ENCODE measurements around the gene EVI2A. TPM values are rescaled to one million over a fixed set of nuclear protein-coding genes. Genes with fewer than 3 reads are reported as not detected.

The EVI2A gene
- 10 to 100 TPM; 16.4 to 30.9 TPM for total RNA-seq
- 1 to 10 TPM; 1.9 to 4.0 (median 2.4) TPM for polyA plus RNA-seq (ENCODE audit: insufficient read length in 6 of 6)
- long read RNA-seq, donor 1, partial matches to known transcripts, result 0 of 4 reads
- long read RNA-seq, donor 1, other reads (novel, unspliced or antisense), result 0 of 4 reads
- long read RNA-seq, donor 2, result 0 reads
- long read RNA-seq, donor 3, result 0 reads
- long read RNA-seq, donor 4, transcript EVI2A-203 (2 exons, 1,854 nt), result major isoform, 10 of 15 reads
- long read RNA-seq, donor 4, partial matches to known transcripts, result 0 of 15 reads
- long read RNA-seq, donor 4, other reads (novel, unspliced or antisense), result 4 of 15 reads
- long read RNA-seq, donor 5, partial matches to known transcripts, result 5 of 8 reads
- long read RNA-seq, donor 5, other reads (novel, unspliced or antisense), result 0 of 8 reads
- long read RNA-seq, donor 6, partial matches to known transcripts, result 0 of 4 reads
- long read RNA-seq, donor 6, other reads (novel, unspliced or antisense), result 0 of 4 reads
- long read RNA-seq, donor 7, partial matches to known transcripts, result 0 of 1 reads
- long read RNA-seq, donor 7, other reads (novel, unspliced or antisense), result 0 of 1 reads
- long read RNA-seq, donor 8, partial matches to known transcripts, result 0 of 2 reads
- long read RNA-seq, donor 8, other reads (novel, unspliced or antisense), result 0 of 2 reads
- long read RNA-seq, donor 9, result 0 reads
- long read RNA-seq, donor 10, transcript EVI2A-203 (2 exons, 1,854 nt), result major isoform, 6 of 6 reads
- long read RNA-seq, donor 10, partial matches to known transcripts, result 0 of 6 reads
- long read RNA-seq, donor 10, other reads (novel, unspliced or antisense), result 0 of 6 reads
- long read RNA-seq, donor 11, result 0 reads
- long read RNA-seq, donor 12, partial matches to known transcripts, result 0 of 1 reads
- long read RNA-seq, donor 12, other reads (novel, unspliced or antisense), result 0 of 1 reads

GRCh38 chr17:31321481-31321880, at the start of gene EVI2A:
Gene EVI2A, minus strand, starts transcription at chr17:31321622. Its CDS starts 2,609 bp downstream, at chr17:31319013.
- Histone ChIP-seq H3K27me3 (no peaks in the 10 kb centered on the region), H3K27ac (peak within 1 kb of the TSS; percentile 82 to 90), H3K4me1 (peaks cover 0 to 42% of the 10 kb centered on the region in 2 donors), H3K4me3 (peak within 1 kb of the TSS; percentile 3 to 33), H3K36me3 (peaks cover 0 to 10% of the 10 kb centered on the region in 2 donors), H3K9me3 (no peaks in the 10 kb centered on the region)
- peak in 2 of 4 donors; percentile 11 to 72 for DNase-seq
- peak; percentile 77 for ATAC-seq
- intact Hi-C loops (cut with DNase I), result loop anchor here in 1 of 2 donors (10.0 kb wide), 1 partner anchor 57 kb away; no protein-coding TSS in a partner anchor
- TF ChIP-seq CTCF (IDR thresholded peaks at IDR 0.05), result no peak

- Histone ChIP-seq H3K27ac (no peak overlapping the region), H3K9me3 (no peaks in the 10 kb centered on the region), H3K4me3 (no peak overlapping the region), H3K36me3 (peaks cover 0 to 6% of the 10 kb centered on the region in 2 donors), H3K4me1 (peaks cover 0 to 27% of the 10 kb centered on the region in 2 donors), H3K27me3 (no peaks in the 10 kb centered on the region)
- DNase-seq (peak in 1 of 4 donors; percentile 45), ATAC-seq (no peak)
- TF ChIP-seq CTCF (IDR thresholded peaks at IDR 0.05), result no peak
- intact Hi-C loops (cut with DNase I), result loop anchor here in 1 of 2 donors (10.0 kb wide), 1 partner anchor 134 kb away; no protein-coding TSS in a partner anchor
Observed at GRCh38 chr17:31369266-31369665, 47.8 kb upstream of the EVI2A start.

GRCh38 chr17:31366088-31366487, 44.7 kb upstream of the EVI2A start:
- intact Hi-C loops (cut with DNase I), result loop anchor here in 1 of 2 donors (10.0 kb wide), 1 partner anchor 131 kb away; no protein-coding TSS in a partner anchor
- Histone ChIP-seq H3K36me3 (peaks cover 0 to 19% of the 10 kb centered on the region in 2 donors), H3K9me3 (no peaks in the 10 kb centered on the region), H3K4me1 (no peaks in the 10 kb centered on the region), H3K27ac (no peak overlapping the region), H3K4me3 (no peak overlapping the region), H3K27me3 (no peaks in the 10 kb centered on the region)
- TF ChIP-seq CTCF (IDR thresholded peaks at IDR 0.05), result no peak
- ATAC-seq (no peak), DNase-seq (no peak)

- ATAC-seq, result no peak
- peaks cover 0 to 38% of the 10 kb centered on the region in 2 donors for H3K36me3 ChIP-seq
- no peak overlapping the region for H3K4me3 ChIP-seq
- TF ChIP-seq CTCF (IDR thresholded peaks at IDR 0.05), result no peak
- H3K27me3 ChIP-seq, result no peaks in the 10 kb centered on the region
- no peak for DNase-seq
- intact Hi-C loops (cut with DNase I), result loop anchor here in 1 of 2 donors (10.0 kb wide), 1 partner anchor 129 kb away; no protein-coding TSS in a partner anchor
- H3K27ac ChIP-seq, result no peak overlapping the region
- no peaks in the 10 kb centered on the region for H3K9me3 ChIP-seq
- H3K4me1 ChIP-seq, result no peaks in the 10 kb centered on the region
Observed at GRCh38 chr17:31364012-31364411, 42.6 kb upstream of the EVI2A start.
